ENCODE results near the gene ZNF619. TPM values are rescaled to one million over a fixed set of nuclear protein-coding genes. Genes with fewer than 3 reads are reported as not detected.

Gene ZNF619
- total and polyA plus RNA-seq, 2 donors (not counting 1 experiment from before 2014, with no cell fraction given) = 4.2 to 9.6 TPM

DNA sequence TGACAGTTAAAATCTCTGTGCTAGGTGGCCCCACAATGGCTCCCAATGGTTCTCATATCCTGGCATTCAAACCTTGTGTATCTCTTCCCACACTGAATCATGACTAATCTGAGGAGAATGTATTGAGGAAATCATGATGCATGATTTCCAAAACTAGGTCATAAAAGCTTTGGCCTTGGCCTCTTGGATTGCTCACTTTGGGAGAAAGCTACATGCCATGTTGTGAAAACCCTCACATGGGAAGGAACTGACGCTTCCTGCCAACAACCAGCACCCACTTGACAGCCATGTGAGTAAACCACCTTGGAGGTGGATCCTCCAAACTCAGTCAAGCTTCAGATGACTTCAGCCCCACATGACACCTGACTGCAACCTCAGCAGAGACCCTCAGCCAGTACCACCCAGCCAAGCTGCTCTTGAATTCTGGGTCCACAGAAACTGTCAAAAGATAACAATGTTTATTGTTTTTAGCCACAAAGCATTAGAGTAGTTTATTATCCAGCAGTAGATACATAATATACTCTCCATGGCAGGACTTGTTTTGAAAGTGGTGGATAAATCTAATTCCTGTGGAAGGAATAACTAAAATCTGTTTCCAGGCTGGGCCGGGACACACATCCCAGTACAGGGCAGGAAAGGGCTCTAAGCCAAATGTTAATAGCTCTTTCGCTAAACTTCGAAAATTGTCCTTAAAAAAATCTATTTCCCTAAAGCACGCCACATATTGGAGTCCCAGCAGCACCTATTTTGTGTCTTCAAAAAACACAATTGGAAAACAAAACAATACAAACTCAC, 27.9 kb downstream of the ZNF619 start:
- H3K27ac ChIP-seq (ENCODE audit: insufficient read depth, low read length) = peak overlapping the region; percentile 56
- peaks cover 6% of the 10 kb centered on the region for H3K4me1 ChIP-seq (ENCODE audit: control insufficient read depth, extremely low read depth, insufficient read depth, low read length)
- peak; percentile 93 for DNase-seq (ENCODE audit: low read depth in 2 of 2)
- no peak for TF ChIP-seq EZH2 (IDR thresholded peaks at IDR 0.05; ENCODE audit: low read length, missing control alignments)
- TF ChIP-seq, protein P1, sequence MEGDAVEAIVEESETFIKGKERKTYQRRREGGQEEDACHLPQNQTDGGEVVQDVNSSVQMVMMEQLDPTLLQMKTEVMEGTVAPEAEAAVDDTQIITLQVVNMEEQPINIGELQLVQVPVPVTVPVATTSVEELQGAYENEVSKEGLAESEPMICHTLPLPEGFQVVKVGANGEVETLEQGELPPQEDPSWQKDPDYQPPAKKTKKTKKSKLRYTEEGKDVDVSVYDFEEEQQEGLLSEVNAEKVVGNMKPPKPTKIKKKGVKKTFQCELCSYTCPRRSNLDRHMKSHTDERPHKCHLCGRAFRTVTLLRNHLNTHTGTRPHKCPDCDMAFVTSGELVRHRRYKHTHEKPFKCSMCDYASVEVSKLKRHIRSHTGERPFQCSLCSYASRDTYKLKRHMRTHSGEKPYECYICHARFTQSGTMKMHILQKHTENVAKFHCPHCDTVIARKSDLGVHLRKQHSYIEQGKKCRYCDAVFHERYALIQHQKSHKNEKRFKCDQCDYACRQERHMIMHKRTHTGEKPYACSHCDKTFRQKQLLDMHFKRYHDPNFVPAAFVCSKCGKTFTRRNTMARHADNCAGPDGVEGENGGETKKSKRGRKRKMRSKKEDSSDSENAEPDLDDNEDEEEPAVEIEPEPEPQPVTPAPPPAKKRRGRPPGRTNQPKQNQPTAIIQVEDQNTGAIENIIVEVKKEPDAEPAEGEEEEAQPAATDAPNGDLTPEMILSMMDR (conservative IDR thresholded peaks at IDR 0.05 in 1 of 2, IDR thresholded peaks at IDR 0.05 in 1 of 2; ENCODE audit: low read depth in 1 of 2, low read length in 2 of 2) = no peak
- H3K9me3 ChIP-seq (ENCODE audit: control insufficient read depth, insufficient read depth, low read depth, low read length) = no peaks in the 10 kb centered on the region
- peak overlapping the region in 2 of 4 experiments; percentile 69 to 75 for H3K4me3 ChIP-seq (replicated peaks in 1 of 4; ENCODE audit: control extremely low read depth in 1 of 4, insufficient read depth in 1 of 4, low read depth in 3 of 4, low read length in 4 of 4)
- H3K4me2 ChIP-seq (ENCODE audit: extremely low read depth, insufficient read depth, low read length) = no peak overlapping the region
- no peak overlapping the region for H3K9ac ChIP-seq (ENCODE audit: insufficient read depth, low read length)
- no peaks in the 10 kb centered on the region for H3K27me3 ChIP-seq (ENCODE audit: control insufficient read depth, insufficient read depth, low read length)
- H3K36me3 ChIP-seq (ENCODE audit: control insufficient read depth, insufficient read depth, low read length) = no peaks in the 10 kb centered on the region
- no peaks in the 10 kb centered on the region for H4K20me1 ChIP-seq (ENCODE audit: control insufficient read depth, extremely low read depth, insufficient read depth, low read length)
- no peak overlapping the region for H2AFZ ChIP-seq (ENCODE audit: low read length)
- no peaks in the 10 kb centered on the region for H3K79me2 ChIP-seq (ENCODE audit: control insufficient read depth, insufficient read depth, low read length)

DNA sequence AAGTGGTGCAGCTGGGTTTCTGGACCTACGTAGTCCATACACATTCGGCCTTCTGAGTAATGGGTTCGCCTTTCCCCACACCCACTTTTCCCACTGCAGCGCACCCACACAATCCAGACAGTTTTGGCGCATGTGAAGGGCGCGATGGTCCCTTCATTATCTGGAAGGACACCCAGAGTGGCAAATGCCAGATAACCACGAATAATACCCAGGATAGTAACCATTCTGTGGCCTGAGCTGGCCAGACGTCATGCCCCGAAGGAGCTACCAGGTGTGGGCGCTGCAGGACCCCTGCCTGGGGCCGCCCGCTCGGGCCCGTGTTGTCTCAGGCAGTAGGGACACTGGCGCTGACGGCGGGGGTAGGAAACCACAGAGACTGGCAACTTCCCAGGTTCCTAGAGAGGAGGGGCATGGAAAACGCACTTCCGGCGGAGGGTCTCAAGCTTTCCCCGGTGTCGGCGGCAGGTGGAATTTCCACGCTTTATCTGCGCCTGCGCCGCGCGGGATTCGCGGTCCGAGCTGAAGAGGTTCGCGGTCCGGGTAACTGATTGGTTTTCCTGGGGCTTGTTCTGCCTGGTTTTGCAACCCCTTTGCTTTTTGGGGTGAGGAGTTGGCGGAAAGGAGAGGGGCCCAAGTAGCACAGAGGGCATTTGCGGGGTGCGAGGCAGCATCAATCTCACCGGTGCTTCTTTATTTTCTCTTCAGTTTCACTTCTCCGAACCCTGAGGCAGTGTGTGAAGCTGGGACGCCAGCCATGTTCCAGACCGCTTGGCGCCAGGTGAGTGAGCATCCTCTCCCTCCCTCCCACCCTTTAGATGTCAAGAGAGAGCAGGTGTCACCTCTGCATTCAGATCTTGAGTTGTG, 28.9 kb downstream of the ZNF619 start, which contains the start of gene ZNF620:
TSS of gene ZNF620 (plus strand) at position 441 of the 864 bp plus-strand sequence. CDS start at position 755, 314 bp downstream.
- H3K4me2 ChIP-seq (ENCODE audit: extremely low read depth, insufficient read depth, low read length) = peak within 1 kb of the TSS; percentile 79
- H3K9ac ChIP-seq (ENCODE audit: insufficient read depth, low read length) = peak within 1 kb of the TSS; percentile 45
- H3K9me3 ChIP-seq (ENCODE audit: control insufficient read depth, insufficient read depth, low read depth, low read length) = no peaks in the 10 kb centered on the region
- H3K27me3 ChIP-seq (ENCODE audit: control insufficient read depth, insufficient read depth, low read length) = no peaks in the 10 kb centered on the region
- peak within 1 kb of the TSS; percentile 86 for H2AFZ ChIP-seq (ENCODE audit: low read length)
- no peaks in the 10 kb centered on the region for H4K20me1 ChIP-seq (ENCODE audit: control insufficient read depth, extremely low read depth, insufficient read depth, low read length)
- peak; percentile 59 to 62 for DNase-seq (ENCODE audit: low read depth in 2 of 2)
- H3K27ac ChIP-seq (ENCODE audit: insufficient read depth, low read length) = peak within 1 kb of the TSS; percentile 56
- H3K4me3 ChIP-seq (replicated peaks in 1 of 4; ENCODE audit: control extremely low read depth in 1 of 4, insufficient read depth in 1 of 4, low read depth in 3 of 4, low read length in 4 of 4) = peak within 1 kb of the TSS; percentile 46 to 75 (median 62)
- no peak for TF ChIP-seq EZH2 (IDR thresholded peaks at IDR 0.05; ENCODE audit: low read length, missing control alignments)
- TF ChIP-seq, protein P1 (conservative IDR thresholded peaks at IDR 0.05 in 1 of 2, IDR thresholded peaks at IDR 0.05 in 1 of 2; ENCODE audit: low read depth in 1 of 2, low read length in 2 of 2) = peak in 1 of 2 donors; percentile 38
- no peaks in the 10 kb centered on the region for H3K79me2 ChIP-seq (ENCODE audit: control insufficient read depth, insufficient read depth, low read length)
- H3K36me3 ChIP-seq (ENCODE audit: control insufficient read depth, insufficient read depth, low read length) = no peaks in the 10 kb centered on the region
- H3K4me1 ChIP-seq (ENCODE audit: control insufficient read depth, extremely low read depth, insufficient read depth, low read length) = peaks cover 6% of the 10 kb centered on the region
